HepG2 (cell line): ENCODE data around the gene MYCBPAP. TPM values are rescaled to one million over a fixed set of nuclear protein-coding genes. Genes with fewer than 3 reads are reported as not detected.

Experiments used
- EEA1 ChIP-seq: sonication (generic); formaldehyde crosslinking; IDR thresholded peaks from 2 replicates; pipeline ENCODE4 v1.5.1; 2020; ENCODE audit warnings: mild to moderate bottlenecking, missing genetic modification reagents, borderline replicate concordance
- IKZF4 ChIP-seq: sonication (generic); formaldehyde crosslinking; IDR thresholded peaks from 2 replicates; pipeline ENCODE4 v1.5.1; 2020; ENCODE audit warnings: borderline replicate concordance, mild to moderate bottlenecking, low read depth, missing genetic modification reagents; ENCODE audit errors: not compliant biosample characterization
- JDP2 ChIP-seq: sonication (generic); formaldehyde crosslinking; IDR thresholded peaks from 2 replicates; pipeline ENCODE4 v1.8.1; 2022; ENCODE audit warnings: missing genetic modification reagents, borderline replicate concordance
- KMT2A ChIP-seq: sonication (generic); formaldehyde crosslinking; IDR thresholded peaks from 2 replicates; pipeline ENCODE4 v1.4.0; 2020; ENCODE audit warnings: missing genetic modification reagents
- MIER2 ChIP-seq: IDR thresholded peaks from 2 replicates; pipeline ENCODE4 v1.6.1; 2016; ENCODE audit warnings: missing biosample characterization, missing genetic modification reagents
- MYC ChIP-seq: sonication (generic); formaldehyde crosslinking; IDR thresholded peaks from 2 replicates; pipeline ENCODE4 v1.9.0; 2021; ENCODE audit warnings: missing genetic modification reagents, borderline replicate concordance
- NFIC ChIP-seq: IDR thresholded peaks from 2 replicates; pipeline ENCODE4 v1.6.1; 2012; ENCODE audit warnings: mild to moderate bottlenecking, low read length, inconsistent platforms
- NR1H2 ChIP-seq: sonication (generic); formaldehyde crosslinking; IDR thresholded peaks from 2 replicates; pipeline ENCODE4 v1.8.1; 2022; ENCODE audit warnings: low read depth, missing genetic modification reagents, borderline replicate concordance
- SMC3 ChIP-seq: IDR thresholded peaks from 2 replicates; pipeline ENCODE4 v1.6.1; 2011; ENCODE audit warnings: low read length, improper control_type of control experiment
- TBL1XR1 ChIP-seq: fragments of 150-350 bp; IDR thresholded peaks from 2 replicates; pipeline ENCODE4 v1.6.1; 2014; ENCODE audit warnings: borderline replicate concordance, low read length; ENCODE audit not compliant: partially characterized antibody
- ZBTB20 ChIP-seq: sonication (generic); formaldehyde crosslinking; IDR thresholded peaks from 2 replicates; pipeline ENCODE4 v1.8.1; 2023; ENCODE audit warnings: missing genetic modification reagents, low read depth, mild to moderate bottlenecking, borderline replicate concordance
- ZFY ChIP-seq: sonication (generic); formaldehyde crosslinking; IDR thresholded peaks from 2 replicates; pipeline ENCODE4 v1.4.0; 2020; ENCODE audit warnings: missing genetic modification reagents
- ZNF143 ChIP-seq: sonication (generic); formaldehyde crosslinking; IDR thresholded peaks from 2 replicates; pipeline ENCODE4 v1.4.0; 2020; ENCODE audit warnings: missing genetic modification reagents
- ZNF264 ChIP-seq: sonication (generic); formaldehyde crosslinking; IDR thresholded peaks from 2 replicates; pipeline ENCODE4 v1.4.0; 2020; ENCODE audit warnings: missing genetic modification reagents
- ZNF326 ChIP-seq: sonication (generic); formaldehyde crosslinking; IDR thresholded peaks from 2 replicates; pipeline ENCODE4 v1.4.0; 2020; ENCODE audit warnings: missing genetic modification reagents, borderline replicate concordance
- ZNF484 ChIP-seq: sonication (generic); formaldehyde crosslinking; IDR thresholded peaks from 2 replicates; pipeline ENCODE4 v1.5.1; 2020; ENCODE audit warnings: mild to moderate bottlenecking, low read depth, missing genetic modification reagents, borderline replicate concordance
- ZNF530 ChIP-seq: sonication (generic); formaldehyde crosslinking; IDR thresholded peaks from 2 replicates; pipeline ENCODE4 v1.5.0; 2020; ENCODE audit warnings: low read depth, mild to moderate bottlenecking, missing genetic modification reagents
- polyA plus RNA-seq, 8 experiments: library from polyadenylated mRNA; depleted of rRNA in 3 of 8; stranded (reverse) in 7 of 8; unstranded in 1 of 8; fragments of >200 nt; fragmentation: Illumina TruSeq in 4 of 8; extraction: Trizol in 4 of 8; gene quantifications; 2 replicates each; pipeline versions ENCODE4 v1.2.1 to v1.2.3, GENCODE V29; 2011 to 2016; ENCODE audit warnings: low read depth in 4 of 8, missing spikeins in 1 of 8, mixed read lengths in 1 of 8; ENCODE audit not compliant: insufficient read depth in 1 of 8
- total RNA-seq, 5 experiments: library from RNA; depleted of rRNA; stranded (reverse); fragments of >200 nt; fragmentation: Illumina TruSeq; extraction: Trizol; gene quantifications; 2 replicates each; pipeline ENCODE4 v1.2.3, GENCODE V29; 2016; ENCODE audit warnings: low read depth in 1 of 5
- TF ChIP-seq, protein P1 (sequence below): sonication (generic); formaldehyde crosslinking; IDR thresholded peaks from 2 replicates; pipeline ENCODE4 v1.9.0; 2021; ENCODE audit warnings: missing genetic modification reagents, borderline replicate concordance
- TF ChIP-seq, protein P2 (sequence below): sonication (generic); formaldehyde crosslinking; IDR thresholded peaks from 2 replicates; pipeline ENCODE4 v1.9.0; 2022; ENCODE audit warnings: low read depth, missing genetic modification reagents
- TF ChIP-seq, protein P3 (sequence below): sonication (generic); formaldehyde crosslinking; IDR thresholded peaks from 2 replicates; pipeline ENCODE4 v1.4.0; 2020; ENCODE audit warnings: mild to moderate bottlenecking, missing genetic modification reagents
- TF ChIP-seq, protein P4 (sequence below): sonication (generic); formaldehyde crosslinking; IDR thresholded peaks from 2 replicates; pipeline ENCODE4 v1.8.0; 2022; ENCODE audit warnings: mild to moderate bottlenecking, missing genetic modification reagents; ENCODE audit not compliant: insufficient replicate concordance
- TF ChIP-seq, protein P5 (sequence below): IDR thresholded peaks from 2 replicates; pipeline ENCODE4 v1.6.1; 2016; ENCODE audit warnings: missing compliant biosample characterization, missing genetic modification reagents, borderline replicate concordance

MYCBPAP gene
- total and polyA plus RNA-seq, 2 of the 13 experiments (the other 11 are each of a cell fraction or from before 2014, with no cell fraction given): 0.22 to 0.24 TPM

- TF ChIP-seq, protein P1, sequence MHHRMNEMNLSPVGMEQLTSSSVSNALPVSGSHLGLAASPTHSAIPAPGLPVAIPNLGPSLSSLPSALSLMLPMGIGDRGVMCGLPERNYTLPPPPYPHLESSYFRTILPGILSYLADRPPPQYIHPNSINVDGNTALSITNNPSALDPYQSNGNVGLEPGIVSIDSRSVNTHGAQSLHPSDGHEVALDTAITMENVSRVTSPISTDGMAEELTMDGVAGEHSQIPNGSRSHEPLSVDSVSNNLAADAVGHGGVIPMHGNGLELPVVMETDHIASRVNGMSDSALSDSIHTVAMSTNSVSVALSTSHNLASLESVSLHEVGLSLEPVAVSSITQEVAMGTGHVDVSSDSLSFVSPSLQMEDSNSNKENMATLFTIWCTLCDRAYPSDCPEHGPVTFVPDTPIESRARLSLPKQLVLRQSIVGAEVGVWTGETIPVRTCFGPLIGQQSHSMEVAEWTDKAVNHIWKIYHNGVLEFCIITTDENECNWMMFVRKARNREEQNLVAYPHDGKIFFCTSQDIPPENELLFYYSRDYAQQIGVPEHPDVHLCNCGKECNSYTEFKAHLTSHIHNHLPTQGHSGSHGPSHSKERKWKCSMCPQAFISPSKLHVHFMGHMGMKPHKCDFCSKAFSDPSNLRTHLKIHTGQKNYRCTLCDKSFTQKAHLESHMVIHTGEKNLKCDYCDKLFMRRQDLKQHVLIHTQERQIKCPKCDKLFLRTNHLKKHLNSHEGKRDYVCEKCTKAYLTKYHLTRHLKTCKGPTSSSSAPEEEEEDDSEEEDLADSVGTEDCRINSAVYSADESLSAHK (CRISPR knock-in tag): no peak
- TF ChIP-seq, protein P2, sequence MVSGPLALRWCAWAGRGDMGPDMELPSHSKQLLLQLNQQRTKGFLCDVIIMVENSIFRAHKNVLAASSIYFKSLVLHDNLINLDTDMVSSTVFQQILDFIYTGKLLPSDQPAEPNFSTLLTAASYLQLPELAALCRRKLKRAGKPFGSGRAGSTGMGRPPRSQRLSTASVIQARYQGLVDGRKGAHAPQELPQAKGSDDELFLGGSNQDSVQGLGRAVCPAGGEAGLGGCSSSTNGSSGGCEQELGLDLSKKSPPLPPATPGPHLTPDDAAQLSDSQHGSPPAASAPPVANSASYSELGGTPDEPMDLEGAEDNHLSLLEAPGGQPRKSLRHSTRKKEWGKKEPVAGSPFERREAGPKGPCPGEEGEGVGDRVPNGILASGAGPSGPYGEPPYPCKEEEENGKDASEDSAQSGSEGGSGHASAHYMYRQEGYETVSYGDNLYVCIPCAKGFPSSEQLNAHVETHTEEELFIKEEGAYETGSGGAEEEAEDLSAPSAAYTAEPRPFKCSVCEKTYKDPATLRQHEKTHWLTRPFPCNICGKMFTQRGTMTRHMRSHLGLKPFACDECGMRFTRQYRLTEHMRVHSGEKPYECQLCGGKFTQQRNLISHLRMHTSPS (CRISPR knock-in tag): no peak; the same call in 1 of the 2 replicates
- TF ChIP-seq, protein P3, sequence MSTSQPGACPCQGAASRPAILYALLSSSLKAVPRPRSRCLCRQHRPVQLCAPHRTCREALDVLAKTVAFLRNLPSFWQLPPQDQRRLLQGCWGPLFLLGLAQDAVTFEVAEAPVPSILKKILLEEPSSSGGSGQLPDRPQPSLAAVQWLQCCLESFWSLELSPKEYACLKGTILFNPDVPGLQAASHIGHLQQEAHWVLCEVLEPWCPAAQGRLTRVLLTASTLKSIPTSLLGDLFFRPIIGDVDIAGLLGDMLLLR (CRISPR knock-in tag): no peak; the same call in 1 of the 2 replicates
- TF ChIP-seq MIER2 (peak; percentile 53; the same call in 1 of the 2 replicates), JDP2 (no peak), ZNF530 (no peak), ZNF143 (CRISPR knock-in tag) (no peak), EEA1 (CRISPR knock-in tag) (peak; percentile 64; the same call in 1 of the 2 replicates), NR1H2 (CRISPR knock-in tag) (no peak), ZBTB20 (no peak), KMT2A (CRISPR knock-in tag) (no peak), IKZF4 (CRISPR knock-in tag) (no peak), NFIC (no peak), TBL1XR1 (no peak), ZNF264 (no peak), ZNF484 (CRISPR knock-in tag) (no peak), SMC3 (peak; percentile 81), ZNF326 (CRISPR knock-in tag) (no peak), MYC (CRISPR knock-in tag) (no peak), ZFY (peak; percentile 51; the same call in 1 of the 2 replicates)
- TF ChIP-seq, protein P4, sequence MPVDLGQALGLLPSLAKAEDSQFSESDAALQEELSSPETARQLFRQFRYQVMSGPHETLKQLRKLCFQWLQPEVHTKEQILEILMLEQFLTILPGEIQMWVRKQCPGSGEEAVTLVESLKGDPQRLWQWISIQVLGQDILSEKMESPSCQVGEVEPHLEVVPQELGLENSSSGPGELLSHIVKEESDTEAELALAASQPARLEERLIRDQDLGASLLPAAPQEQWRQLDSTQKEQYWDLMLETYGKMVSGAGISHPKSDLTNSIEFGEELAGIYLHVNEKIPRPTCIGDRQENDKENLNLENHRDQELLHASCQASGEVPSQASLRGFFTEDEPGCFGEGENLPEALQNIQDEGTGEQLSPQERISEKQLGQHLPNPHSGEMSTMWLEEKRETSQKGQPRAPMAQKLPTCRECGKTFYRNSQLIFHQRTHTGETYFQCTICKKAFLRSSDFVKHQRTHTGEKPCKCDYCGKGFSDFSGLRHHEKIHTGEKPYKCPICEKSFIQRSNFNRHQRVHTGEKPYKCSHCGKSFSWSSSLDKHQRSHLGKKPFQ: no peak
- TF ChIP-seq, protein P5, sequence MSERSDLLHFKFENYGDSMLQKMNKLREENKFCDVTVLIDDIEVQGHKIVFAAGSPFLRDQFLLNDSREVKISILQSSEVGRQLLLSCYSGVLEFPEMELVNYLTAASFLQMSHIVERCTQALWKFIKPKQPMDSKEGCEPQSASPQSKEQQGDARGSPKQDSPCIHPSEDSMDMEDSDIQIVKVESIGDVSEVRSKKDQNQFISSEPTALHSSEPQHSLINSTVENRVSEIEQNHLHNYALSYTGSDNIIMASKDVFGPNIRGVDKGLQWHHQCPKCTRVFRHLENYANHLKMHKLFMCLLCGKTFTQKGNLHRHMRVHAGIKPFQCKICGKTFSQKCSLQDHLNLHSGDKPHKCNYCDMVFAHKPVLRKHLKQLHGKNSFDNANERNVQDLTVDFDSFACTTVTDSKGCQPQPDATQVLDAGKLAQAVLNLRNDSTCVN (CRISPR knock-in tag): no peak
Observed at GRCh38 chr17:50550661-50551432, 42.6 kb downstream of the MYCBPAP start (continued).
